Measurements from ENCODE around the gene ROR2.

Gene ROR2

GRCh38 chr9:91606255-91606995 lies 343.6 kb downstream of the ROR2 start:
- Histone ChIP-seq H3K27ac (ENCODE audit: low read depth, low read length) (no peak overlapping the region), H3K27me3 (ENCODE audit: control insufficient read depth, insufficient read depth, low read length) (no peaks in the 10 kb centered on the region), H3K36me3 (ENCODE audit: control insufficient read depth, insufficient read depth, low read length) (no peaks in the 10 kb centered on the region), H3K4me1 (ENCODE audit: control insufficient read depth, insufficient read depth, low read length) (no peaks in the 10 kb centered on the region), H3K4me3 (ENCODE audit: low read depth, low read length) (no peak overlapping the region), H3K9ac (ENCODE audit: low read depth, low read length) (no peak overlapping the region), H3K9me3 (ENCODE audit: control insufficient read depth, insufficient read depth, low read length) (no peaks in the 10 kb centered on the region)

- Histone ChIP-seq H3K4me3 (ENCODE audit: low read depth, low read length) (no peak overlapping the region), H3K27me3 (ENCODE audit: control insufficient read depth, insufficient read depth, low read length) (no peaks in the 10 kb centered on the region), H3K4me1 (ENCODE audit: control insufficient read depth, insufficient read depth, low read length) (no peaks in the 10 kb centered on the region), H3K27ac (ENCODE audit: low read depth, low read length) (no peak overlapping the region), H3K9ac (ENCODE audit: low read depth, low read length) (no peak overlapping the region), H3K36me3 (ENCODE audit: control insufficient read depth, insufficient read depth, low read length) (no peaks in the 10 kb centered on the region), H3K9me3 (ENCODE audit: control insufficient read depth, insufficient read depth, low read length) (no peaks in the 10 kb centered on the region)
These were observed 345.4 kb downstream of the ROR2 start for GRCh38 chr9:91604451-91605179.

- Histone ChIP-seq H3K4me1 (ENCODE audit: control insufficient read depth, insufficient read depth, low read length) (no peaks in the 10 kb centered on the region), H3K36me3 (ENCODE audit: control insufficient read depth, insufficient read depth, low read length) (no peaks in the 10 kb centered on the region), H3K27me3 (ENCODE audit: control insufficient read depth, insufficient read depth, low read length) (no peaks in the 10 kb centered on the region), H3K27ac (ENCODE audit: low read depth, low read length) (no peak overlapping the region), H3K9me3 (ENCODE audit: control insufficient read depth, insufficient read depth, low read length) (no peaks in the 10 kb centered on the region), H3K9ac (ENCODE audit: low read depth, low read length) (no peak overlapping the region), H3K4me3 (ENCODE audit: low read depth, low read length) (no peak overlapping the region)
These were observed 346.1 kb downstream of the ROR2 start for GRCh38 chr9:91603932-91604331.

- no peaks in the 10 kb centered on the region for H3K9me3 ChIP-seq (ENCODE audit: control insufficient read depth, insufficient read depth, low read length)
These were observed 350.5 kb downstream of the ROR2 start for GRCh38 chr9:91599564-91599963.

GRCh38 chr9:91591627-91592026 lies 358.4 kb downstream of the ROR2 start:
- H3K27me3 ChIP-seq (ENCODE audit: control insufficient read depth, insufficient read depth, low read length), result no peaks in the 10 kb centered on the region
- no peak overlapping the region for H3K4me3 ChIP-seq (ENCODE audit: low read depth, low read length)
- no peaks in the 10 kb centered on the region for H3K4me1 ChIP-seq (ENCODE audit: control insufficient read depth, insufficient read depth, low read length)
- H3K9me3 ChIP-seq (ENCODE audit: control insufficient read depth, insufficient read depth, low read length), result no peaks in the 10 kb centered on the region
- no peak overlapping the region for H3K27ac ChIP-seq (ENCODE audit: low read depth, low read length)
- H3K9ac ChIP-seq (ENCODE audit: low read depth, low read length), result no peak overlapping the region
- no peaks in the 10 kb centered on the region for H3K36me3 ChIP-seq (ENCODE audit: control insufficient read depth, insufficient read depth, low read length)

More at GRCh38 chr9:91599564-91599963, 350.5 kb downstream of the ROR2 start:
- H3K9ac ChIP-seq (ENCODE audit: low read depth, low read length), result no peak overlapping the region
- H3K4me1 ChIP-seq (ENCODE audit: control insufficient read depth, insufficient read depth, low read length), result no peaks in the 10 kb centered on the region
- no peak overlapping the region for H3K4me3 ChIP-seq (ENCODE audit: low read depth, low read length)
- H3K27ac ChIP-seq (ENCODE audit: low read depth, low read length), result no peak overlapping the region
- no peaks in the 10 kb centered on the region for H3K36me3 ChIP-seq (ENCODE audit: control insufficient read depth, insufficient read depth, low read length)
- H3K27me3 ChIP-seq (ENCODE audit: control insufficient read depth, insufficient read depth, low read length), result no peaks in the 10 kb centered on the region

GRCh38 chr9:91589101-91589553 lies 360.9 kb downstream of the ROR2 start:
- Histone ChIP-seq H3K4me3 (ENCODE audit: low read depth, low read length) (no peak overlapping the region), H3K9ac (ENCODE audit: low read depth, low read length) (no peak overlapping the region), H3K9me3 (ENCODE audit: control insufficient read depth, insufficient read depth, low read length) (no peaks in the 10 kb centered on the region), H3K27me3 (ENCODE audit: control insufficient read depth, insufficient read depth, low read length) (no peaks in the 10 kb centered on the region), H3K27ac (ENCODE audit: low read depth, low read length) (no peak overlapping the region), H3K36me3 (ENCODE audit: control insufficient read depth, insufficient read depth, low read length) (no peaks in the 10 kb centered on the region), H3K4me1 (ENCODE audit: control insufficient read depth, insufficient read depth, low read length) (no peaks in the 10 kb centered on the region)

GRCh38 chr9:91586282-91586681 lies 363.7 kb downstream of the ROR2 start:
- no peak overlapping the region for H3K9ac ChIP-seq (ENCODE audit: low read depth, low read length)
- no peaks in the 10 kb centered on the region for H3K27me3 ChIP-seq (ENCODE audit: control insufficient read depth, insufficient read depth, low read length)
- H3K4me3 ChIP-seq (ENCODE audit: low read depth, low read length), result no peak overlapping the region
- no peaks in the 10 kb centered on the region for H3K4me1 ChIP-seq (ENCODE audit: control insufficient read depth, insufficient read depth, low read length)
- no peak overlapping the region for H3K27ac ChIP-seq (ENCODE audit: low read depth, low read length)
- H3K9me3 ChIP-seq (ENCODE audit: control insufficient read depth, insufficient read depth, low read length), result no peaks in the 10 kb centered on the region
- no peaks in the 10 kb centered on the region for H3K36me3 ChIP-seq (ENCODE audit: control insufficient read depth, insufficient read depth, low read length)

- no peak overlapping the region for H3K9ac ChIP-seq (ENCODE audit: low read depth, low read length)
- no peak overlapping the region for H3K27ac ChIP-seq (ENCODE audit: low read depth, low read length)
- no peaks in the 10 kb centered on the region for H3K4me1 ChIP-seq (ENCODE audit: control insufficient read depth, insufficient read depth, low read length)
- no peaks in the 10 kb centered on the region for H3K36me3 ChIP-seq (ENCODE audit: control insufficient read depth, insufficient read depth, low read length)
- no peaks in the 10 kb centered on the region for H3K27me3 ChIP-seq (ENCODE audit: control insufficient read depth, insufficient read depth, low read length)
- no peaks in the 10 kb centered on the region for H3K9me3 ChIP-seq (ENCODE audit: control insufficient read depth, insufficient read depth, low read length)
- H3K4me3 ChIP-seq (ENCODE audit: low read depth, low read length), result no peak overlapping the region
These were observed 366.1 kb downstream of the ROR2 start for GRCh38 chr9:91583966-91584365.

GRCh38 chr9:91583161-91583875 lies 366.7 kb downstream of the ROR2 start:
- Histone ChIP-seq H3K9me3 (ENCODE audit: control insufficient read depth, insufficient read depth, low read length) (no peaks in the 10 kb centered on the region), H3K4me1 (ENCODE audit: control insufficient read depth, insufficient read depth, low read length) (no peaks in the 10 kb centered on the region), H3K9ac (ENCODE audit: low read depth, low read length) (no peak overlapping the region), H3K36me3 (ENCODE audit: control insufficient read depth, insufficient read depth, low read length) (no peaks in the 10 kb centered on the region), H3K4me3 (ENCODE audit: low read depth, low read length) (no peak overlapping the region), H3K27ac (ENCODE audit: low read depth, low read length) (no peak overlapping the region), H3K27me3 (ENCODE audit: control insufficient read depth, insufficient read depth, low read length) (no peaks in the 10 kb centered on the region)

- Histone ChIP-seq H3K27ac (ENCODE audit: low read depth, low read length) (no peak overlapping the region), H3K27me3 (ENCODE audit: control insufficient read depth, insufficient read depth, low read length) (no peaks in the 10 kb centered on the region), H3K36me3 (ENCODE audit: control insufficient read depth, insufficient read depth, low read length) (no peaks in the 10 kb centered on the region), H3K4me3 (ENCODE audit: low read depth, low read length) (no peak overlapping the region), H3K9me3 (ENCODE audit: control insufficient read depth, insufficient read depth, low read length) (no peaks in the 10 kb centered on the region), H3K9ac (ENCODE audit: low read depth, low read length) (no peak overlapping the region), H3K4me1 (ENCODE audit: control insufficient read depth, insufficient read depth, low read length) (no peaks in the 10 kb centered on the region)
These were observed 367.8 kb downstream of the ROR2 start for GRCh38 chr9:91582181-91582580.

GRCh38 chr9:91580136-91580535 lies 369.9 kb downstream of the ROR2 start:
- H3K27me3 ChIP-seq (ENCODE audit: control insufficient read depth, insufficient read depth, low read length), result no peaks in the 10 kb centered on the region
- no peaks in the 10 kb centered on the region for H3K36me3 ChIP-seq (ENCODE audit: control insufficient read depth, insufficient read depth, low read length)

More at GRCh38 chr9:91580136-91580535, 369.9 kb downstream of the ROR2 start:
- H3K9ac ChIP-seq (ENCODE audit: low read depth, low read length), result no peak overlapping the region
- no peaks in the 10 kb centered on the region for H3K4me1 ChIP-seq (ENCODE audit: control insufficient read depth, insufficient read depth, low read length)
- H3K27ac ChIP-seq (ENCODE audit: low read depth, low read length), result no peak overlapping the region
- H3K4me3 ChIP-seq (ENCODE audit: low read depth, low read length), result no peak overlapping the region
- H3K9me3 ChIP-seq (ENCODE audit: control insufficient read depth, insufficient read depth, low read length), result no peaks in the 10 kb centered on the region

Data from HUES48 (cell line).